ENCODE data around the gene MGAT5. TPM values are rescaled to one million over a fixed set of nuclear protein-coding genes. Genes with fewer than 3 reads are reported as not detected.

Gene MGAT5
- total RNA-seq, 1 donor from 2014 or later = 98.7 TPM

DNA sequence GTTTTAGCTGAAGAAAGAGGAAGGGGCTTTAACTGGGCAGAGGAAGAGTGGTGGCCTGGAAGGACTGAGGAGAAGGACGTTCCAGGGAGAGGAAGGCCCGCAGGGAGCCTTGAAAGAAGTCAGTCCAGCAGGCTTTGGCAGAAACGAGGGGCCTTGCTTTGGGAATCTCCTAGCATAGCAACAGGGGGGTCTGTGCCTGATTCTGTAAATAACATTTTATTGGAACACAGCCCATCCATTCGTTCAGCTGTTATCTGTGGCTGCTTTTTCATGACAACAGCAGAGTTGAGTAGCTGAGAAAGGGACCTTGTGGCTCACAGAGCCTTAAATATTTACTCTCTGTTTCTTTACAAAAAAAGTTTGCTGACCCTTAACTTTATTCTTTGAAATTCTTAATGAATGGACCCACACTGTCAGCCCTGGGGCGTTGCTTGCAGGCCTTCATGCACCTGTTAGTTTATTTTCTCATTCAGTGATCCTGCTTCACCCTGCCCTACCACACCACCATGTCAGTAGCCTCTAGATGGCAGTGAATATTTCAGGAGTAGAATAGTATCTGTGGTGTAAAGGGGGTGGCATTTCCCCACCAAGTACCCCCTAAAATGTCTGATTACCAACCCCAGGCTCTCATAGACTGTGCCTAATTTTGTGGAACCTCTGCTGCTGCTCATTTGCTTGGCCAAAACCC lies 61.0 kb downstream of the MGAT5 start:
- TF ChIP-seq, protein P1, sequence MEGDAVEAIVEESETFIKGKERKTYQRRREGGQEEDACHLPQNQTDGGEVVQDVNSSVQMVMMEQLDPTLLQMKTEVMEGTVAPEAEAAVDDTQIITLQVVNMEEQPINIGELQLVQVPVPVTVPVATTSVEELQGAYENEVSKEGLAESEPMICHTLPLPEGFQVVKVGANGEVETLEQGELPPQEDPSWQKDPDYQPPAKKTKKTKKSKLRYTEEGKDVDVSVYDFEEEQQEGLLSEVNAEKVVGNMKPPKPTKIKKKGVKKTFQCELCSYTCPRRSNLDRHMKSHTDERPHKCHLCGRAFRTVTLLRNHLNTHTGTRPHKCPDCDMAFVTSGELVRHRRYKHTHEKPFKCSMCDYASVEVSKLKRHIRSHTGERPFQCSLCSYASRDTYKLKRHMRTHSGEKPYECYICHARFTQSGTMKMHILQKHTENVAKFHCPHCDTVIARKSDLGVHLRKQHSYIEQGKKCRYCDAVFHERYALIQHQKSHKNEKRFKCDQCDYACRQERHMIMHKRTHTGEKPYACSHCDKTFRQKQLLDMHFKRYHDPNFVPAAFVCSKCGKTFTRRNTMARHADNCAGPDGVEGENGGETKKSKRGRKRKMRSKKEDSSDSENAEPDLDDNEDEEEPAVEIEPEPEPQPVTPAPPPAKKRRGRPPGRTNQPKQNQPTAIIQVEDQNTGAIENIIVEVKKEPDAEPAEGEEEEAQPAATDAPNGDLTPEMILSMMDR (IDR thresholded peaks at IDR 0.05; ENCODE audit: borderline replicate concordance) = peak; percentile 22
- no peaks in the 10 kb centered on the region for H3K27me3 ChIP-seq (ENCODE audit: low read depth)
- peaks cover 20% of the 10 kb centered on the region for H3K36me3 ChIP-seq
- peaks cover 90% of the 10 kb centered on the region for H3K4me1 ChIP-seq
- H3K9me3 ChIP-seq (replicated peaks) = no peaks in the 10 kb centered on the region
- DNase-seq = no peak
- H3K27ac ChIP-seq (replicated peaks) = peak overlapping the region; percentile 71
- intact Hi-C loops (cut with micrococcal nuclease) = no loop called here
- no peak overlapping the region for H3K4me3 ChIP-seq

DNA sequence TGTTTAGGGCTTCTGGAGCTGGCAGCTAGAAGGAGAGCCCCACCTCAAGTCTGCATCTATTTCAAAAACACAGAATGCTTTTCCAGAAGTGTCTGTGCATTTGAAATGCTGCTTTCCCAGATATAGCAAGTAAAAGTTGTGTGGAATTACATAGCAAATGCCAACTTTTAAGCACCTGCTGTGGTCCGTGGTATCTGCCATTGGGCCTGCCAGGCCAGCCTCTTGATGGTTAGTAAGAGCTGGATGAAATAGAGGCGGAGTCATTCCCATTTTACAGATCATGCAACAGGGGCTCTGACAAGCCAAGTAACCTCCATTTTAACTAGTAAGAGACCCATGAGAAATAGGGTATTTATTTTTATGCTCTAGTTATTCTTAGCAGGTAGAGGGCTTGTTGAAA lies 61.6 kb downstream of the MGAT5 start:
- Histone ChIP-seq H3K4me3 (no peak overlapping the region), H3K36me3 (peaks cover 20% of the 10 kb centered on the region), H3K9me3 (replicated peaks) (no peaks in the 10 kb centered on the region), H3K27me3 (ENCODE audit: low read depth) (no peaks in the 10 kb centered on the region), H3K27ac (replicated peaks) (peak overlapping the region; percentile 71), H3K4me1 (peaks cover 88% of the 10 kb centered on the region)
- intact Hi-C loops (cut with micrococcal nuclease) = no loop called here
- DNase-seq = no peak
- TF ChIP-seq, protein P1 (IDR thresholded peaks at IDR 0.05; ENCODE audit: borderline replicate concordance) = no peak

GRCh38 chr2:134319596-134320254 lies 65.9 kb downstream of the MGAT5 start:
- no peak for DNase-seq
- intact Hi-C loops (cut with micrococcal nuclease) = no loop called here
- Histone ChIP-seq H3K36me3 (peaks cover 20% of the 10 kb centered on the region), H3K27me3 (ENCODE audit: low read depth) (no peaks in the 10 kb centered on the region), H3K27ac (replicated peaks) (no peak overlapping the region), H3K4me1 (peaks cover 83% of the 10 kb centered on the region), H3K9me3 (replicated peaks) (no peaks in the 10 kb centered on the region), H3K4me3 (no peak overlapping the region)
- TF ChIP-seq, protein P1 (IDR thresholded peaks at IDR 0.05; ENCODE audit: borderline replicate concordance) = no peak

GRCh38 chr2:134320930-134321329 lies 67.1 kb downstream of the MGAT5 start:
- H3K27ac ChIP-seq (replicated peaks) = no peak overlapping the region
- no peak overlapping the region for H3K4me3 ChIP-seq
- DNase-seq = no peak
- H3K36me3 ChIP-seq = peaks cover 20% of the 10 kb centered on the region
- TF ChIP-seq, protein P1 (IDR thresholded peaks at IDR 0.05; ENCODE audit: borderline replicate concordance) = no peak
- intact Hi-C loops (cut with micrococcal nuclease) = no loop called here
- peaks cover 83% of the 10 kb centered on the region for H3K4me1 ChIP-seq
- no peaks in the 10 kb centered on the region for H3K27me3 ChIP-seq (ENCODE audit: low read depth)
- H3K9me3 ChIP-seq (replicated peaks) = no peaks in the 10 kb centered on the region

- no peaks in the 10 kb centered on the region for H3K27me3 ChIP-seq (ENCODE audit: low read depth)
- H3K4me3 ChIP-seq = no peak overlapping the region
- H3K4me1 ChIP-seq = peaks cover 80% of the 10 kb centered on the region
- peak overlapping the region; percentile 39 for H3K27ac ChIP-seq (replicated peaks)
- DNase-seq = no peak
- TF ChIP-seq, protein P1 (IDR thresholded peaks at IDR 0.05; ENCODE audit: borderline replicate concordance) = no peak
- H3K36me3 ChIP-seq = peaks cover 9% of the 10 kb centered on the region
- intact Hi-C loops (cut with micrococcal nuclease) = no loop called here
- no peaks in the 10 kb centered on the region for H3K9me3 ChIP-seq (replicated peaks)
Measured at GRCh38 chr2:134323777-134324176, 69.9 kb downstream of the MGAT5 start.

Data from left ventricle myocardium inferior (tissue), 1 donor.